ACHN (cell line): ENCODE measurements around the gene JMJD1C.
"Not testable (repeated sequence)": the region's sequence is repeated elsewhere in the genome, so short reads cannot be mapped to it uniquely, and the experiment has no call there.

Experiments used
- DNase-seq: peaks from one replicate; pipeline ENCODE4 v3.0.0-alpha.2; 2015
- in situ Hi-C: cut with HindIII; loops from 2 replicates; pipeline ENCODE4 v1.10.0; 2017; ENCODE audit warnings: low sequenced_read_pairs, low pct_ligation_motif_present, low pct_unique_long_range_greater_than_20kb

Gene JMJD1C

GRCh38 chr10:63337455-63338251, 128.1 kb downstream of the JMJD1C start:
- DNase-seq = no peak
- in situ Hi-C loops = no loop called here

DNA sequence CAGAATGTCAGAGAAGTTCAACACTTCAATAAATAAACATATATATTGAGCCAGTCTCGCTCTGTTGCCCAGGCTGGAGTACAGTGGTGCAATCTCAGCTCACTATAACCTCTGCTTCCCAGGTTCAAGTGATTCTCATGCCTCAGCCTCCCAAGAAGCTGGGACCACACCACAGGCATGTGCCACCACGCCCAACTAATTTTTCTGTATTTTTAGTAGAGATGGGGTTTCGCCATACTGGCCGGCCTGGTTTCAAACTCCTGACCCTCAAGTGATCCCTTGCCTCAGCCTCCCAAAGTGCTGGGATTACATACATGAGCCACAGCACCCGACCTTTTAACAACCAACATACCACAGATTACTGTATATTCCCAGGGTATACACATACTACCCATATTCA, 134.2 kb downstream of the JMJD1C start:
- in situ Hi-C loops = no loop called here
- no peak for DNase-seq

DNA sequence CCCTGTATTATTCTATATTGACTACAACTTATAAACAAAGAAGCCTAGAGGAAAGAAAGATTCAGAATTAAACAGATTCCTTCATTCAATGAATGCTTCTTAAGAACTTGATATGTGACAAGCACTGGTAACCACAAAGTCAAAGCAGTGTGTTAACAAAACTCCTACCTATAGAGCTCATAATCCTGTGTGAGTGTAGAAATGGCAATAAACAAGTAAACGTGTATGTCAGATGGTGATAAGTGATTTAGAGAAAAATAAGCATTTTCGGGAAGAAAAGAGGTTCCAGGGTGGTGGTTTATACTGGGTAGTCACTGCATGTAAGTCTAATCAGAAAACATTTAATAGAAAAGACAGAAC, 141.3 kb downstream of the JMJD1C start:
- in situ Hi-C loops = no loop called here
- DNase-seq = no peak

DNA sequence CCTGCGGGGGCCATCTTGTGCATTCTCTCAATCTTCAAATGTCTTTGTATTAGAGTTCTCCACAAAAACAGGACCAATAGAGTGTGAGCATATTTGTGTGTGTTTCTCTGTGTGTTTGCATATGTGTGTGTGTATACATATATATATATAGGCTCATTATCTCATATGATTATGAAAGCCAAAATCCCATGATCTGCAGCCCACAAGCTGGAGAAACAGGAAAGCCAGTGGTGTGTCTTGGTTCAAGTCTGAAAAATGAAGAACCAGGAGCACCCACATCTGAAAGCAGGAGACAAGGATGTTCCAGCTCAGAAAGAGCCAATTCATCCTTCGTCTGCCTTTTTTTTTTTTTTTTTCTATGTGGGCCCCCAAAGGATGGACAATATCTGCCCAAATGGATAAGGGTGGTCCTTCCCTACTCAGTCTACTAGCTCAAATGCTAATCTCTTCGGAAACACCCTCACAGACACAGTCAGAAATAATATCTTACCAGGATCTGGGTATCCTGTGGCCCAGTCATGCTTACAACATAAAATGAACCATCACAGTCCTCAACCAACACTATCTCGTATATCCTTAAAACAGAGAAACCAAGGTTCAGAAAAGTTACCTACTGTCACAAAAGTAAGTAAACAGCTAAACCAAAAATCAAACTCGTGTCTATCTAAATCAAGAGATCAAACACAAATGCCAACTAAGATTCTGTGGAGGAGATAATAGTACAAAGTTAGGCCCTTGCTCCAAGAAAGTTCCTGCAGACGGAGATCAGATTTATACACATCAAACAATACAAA, 141.9 kb downstream of the JMJD1C start:
- no peak for DNase-seq
- in situ Hi-C loops = no loop called here

DNA sequence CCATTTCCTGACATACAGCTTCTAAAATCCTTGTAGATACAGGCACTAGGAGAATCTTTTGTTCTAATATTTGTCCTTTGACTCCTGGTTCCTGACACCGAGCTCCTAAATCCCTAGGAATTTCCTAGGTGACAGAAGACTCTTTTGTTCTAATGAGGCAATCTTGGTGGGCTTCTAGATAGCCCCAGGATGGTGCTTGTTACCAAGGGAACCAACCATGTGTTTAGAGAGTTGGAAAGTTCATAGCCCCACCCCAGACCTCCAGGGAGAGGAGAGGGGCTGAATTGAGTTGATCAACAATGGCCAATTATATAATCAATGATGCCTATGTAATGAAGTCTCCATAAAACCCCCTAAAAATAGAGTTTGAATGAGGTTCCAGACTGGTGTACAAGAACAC, 145.1 kb downstream of the JMJD1C start:
- no peak for DNase-seq
- in situ Hi-C loops = no loop called here

- in situ Hi-C loops = no loop called here
- no peak for DNase-seq
Observed at GRCh38 chr10:63319231-63319630, 146.5 kb downstream of the JMJD1C start.

DNA sequence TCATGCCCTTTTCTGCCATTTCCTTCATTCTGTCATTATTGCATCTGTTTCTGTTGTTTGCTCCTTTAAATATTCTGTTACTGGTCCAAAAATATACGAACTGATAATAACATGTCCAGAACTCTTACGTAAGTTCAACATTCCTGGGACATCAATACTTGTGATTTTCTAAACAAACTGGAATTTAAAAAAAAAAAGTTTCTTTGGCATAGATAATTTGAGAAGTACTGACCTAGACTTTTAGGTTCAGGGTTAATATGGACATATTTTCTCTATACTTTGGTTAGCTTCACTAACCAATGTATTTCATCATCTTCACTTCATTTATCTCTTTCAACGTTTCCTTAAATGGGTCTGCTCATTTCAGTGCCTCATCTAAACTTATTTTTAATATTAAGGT, 147.3 kb downstream of the JMJD1C start:
- in situ Hi-C loops = no loop called here
- DNase-seq = no peak

DNA sequence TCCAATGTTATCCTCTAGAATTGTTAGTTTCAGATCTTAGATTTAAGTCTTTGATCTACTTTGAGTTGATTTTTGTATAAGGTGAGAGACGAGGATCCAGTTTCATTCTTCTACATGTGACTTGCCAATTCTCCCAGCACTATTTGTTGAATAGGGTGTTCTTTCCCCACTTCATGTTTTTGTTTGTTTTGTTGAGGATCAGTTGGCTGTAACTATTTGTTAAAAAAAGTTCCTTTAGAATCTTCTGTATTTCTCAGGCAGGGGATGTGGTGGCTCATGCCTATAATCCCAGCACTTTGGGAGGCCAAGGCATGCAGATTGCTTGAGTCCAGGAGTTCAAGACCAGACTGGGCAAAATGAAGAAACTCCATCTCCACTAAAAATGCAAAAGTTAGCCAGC, 151.8 kb downstream of the JMJD1C start:
- DNase-seq = no peak
- in situ Hi-C loops = no loop called here

DNA sequence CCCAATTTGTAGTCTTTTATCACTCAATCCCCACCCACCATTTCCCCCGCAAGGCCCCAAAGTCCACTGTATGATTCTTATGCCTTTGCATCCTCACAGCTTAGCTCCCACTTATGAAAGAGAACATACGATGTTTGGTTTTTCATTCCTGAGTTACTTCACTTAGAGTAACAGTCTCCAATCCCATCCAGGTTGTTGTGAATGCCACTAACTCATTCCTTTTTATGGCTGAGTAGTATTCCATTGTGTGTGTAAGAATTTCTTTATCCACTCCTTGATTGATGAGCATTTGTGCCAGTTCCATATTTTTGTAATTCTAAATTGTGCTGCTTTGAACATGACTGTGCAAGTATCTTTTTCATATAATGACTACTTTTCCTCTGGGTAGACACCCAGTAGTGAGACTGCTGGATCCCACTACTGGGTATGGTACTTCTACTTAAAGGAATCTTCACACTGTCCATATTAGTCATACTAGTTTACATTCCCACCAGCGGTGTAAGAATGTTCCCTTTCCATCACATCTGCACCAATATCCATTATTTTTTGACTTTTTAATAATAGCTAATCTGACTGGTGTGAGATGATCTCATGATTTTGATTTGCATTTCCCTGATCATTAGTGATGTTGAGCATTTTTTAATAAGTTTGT, 152.6 kb downstream of the JMJD1C start:
- no peak for DNase-seq
- in situ Hi-C loops = no loop called here

- DNase-seq = no peak
- in situ Hi-C loops = no loop called here
Observed at GRCh38 chr10:63308628-63309027, 157.1 kb downstream of the JMJD1C start.

DNA sequence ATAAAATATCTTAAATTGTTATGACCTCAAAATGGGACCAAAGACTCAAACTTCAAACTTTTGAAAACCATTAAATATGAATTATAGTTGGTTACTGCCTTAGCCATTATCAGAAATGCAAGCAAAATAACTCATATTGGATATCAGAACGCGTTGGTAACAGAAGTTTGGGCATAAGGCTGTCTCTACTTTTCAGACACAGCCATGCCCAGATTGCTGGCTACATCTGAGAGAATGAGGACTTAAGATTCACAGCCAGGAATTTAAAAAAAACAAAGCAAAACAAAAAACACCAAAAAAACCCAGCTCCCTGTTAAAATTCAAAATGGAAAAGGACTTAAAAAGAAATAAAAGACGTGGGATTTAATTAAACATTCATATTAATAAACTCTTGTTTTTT, 161.6 kb downstream of the JMJD1C start:
- DNase-seq = no peak
- in situ Hi-C loops = no loop called here

- in situ Hi-C loops = no loop called here
- no peak for DNase-seq
Observed at GRCh38 chr10:63300801-63301200, 165.0 kb downstream of the JMJD1C start.

DNA sequence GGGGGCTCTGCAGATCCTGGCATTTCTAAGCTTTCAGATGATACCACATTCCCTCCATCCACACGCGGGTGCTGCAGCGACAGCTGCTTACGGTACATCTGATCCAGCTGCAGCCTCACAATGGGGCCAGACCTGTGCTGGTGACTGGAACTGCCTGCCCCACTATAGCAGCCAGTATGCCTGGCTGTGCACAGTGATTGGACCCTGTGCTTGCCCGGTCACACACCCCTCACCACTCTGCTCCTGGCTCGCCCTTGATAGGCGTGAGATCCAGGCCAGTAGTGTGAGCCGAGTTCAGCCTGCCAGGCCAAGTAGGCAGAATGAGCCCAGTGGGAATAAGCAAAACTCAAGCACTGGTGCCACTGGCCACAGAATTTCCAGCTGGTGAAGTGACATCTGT, 167.8 kb downstream of the JMJD1C start:
- DNase-seq = no peak
- in situ Hi-C loops = no loop called here

- in situ Hi-C loops = no loop called here
- DNase-seq = no peak
Observed at GRCh38 chr10:63294781-63295180, 171.0 kb downstream of the JMJD1C start.

GRCh38 chr10:63292847-63293246, 172.9 kb downstream of the JMJD1C start:
- in situ Hi-C loops, DNase-seq: not testable (repeated sequence)

- no peak for DNase-seq
- in situ Hi-C loops = no loop called here
Observed at GRCh38 chr10:63288170-63288569, 177.6 kb downstream of the JMJD1C start.

- no peak for DNase-seq
- in situ Hi-C loops = no loop called here
Observed at GRCh38 chr10:63286754-63287264, 179.0 kb downstream of the JMJD1C start.

DNA sequence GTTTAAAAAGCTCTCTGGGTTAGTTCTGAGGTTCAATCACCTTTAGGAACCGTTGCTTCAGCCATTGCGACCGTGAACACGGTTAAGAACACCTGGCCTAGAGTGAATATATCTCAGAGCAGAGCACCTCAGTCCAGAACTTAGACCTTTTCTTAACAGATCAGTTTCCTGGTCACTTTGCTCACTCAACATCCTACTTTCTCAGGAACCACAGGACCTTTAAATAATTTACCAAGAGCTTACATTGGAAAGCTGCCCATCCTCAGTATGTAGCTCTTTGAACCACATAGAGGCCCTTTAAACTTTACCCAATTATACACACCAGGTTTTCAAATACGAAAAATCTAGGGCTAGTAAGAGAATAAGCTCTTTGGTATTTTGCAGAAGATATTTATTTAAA, 179.4 kb downstream of the JMJD1C start:
- in situ Hi-C loops = no loop called here
- DNase-seq = peak; percentile 70

GRCh38 chr10:63283901-63284300, 181.9 kb downstream of the JMJD1C start:
- in situ Hi-C loops, DNase-seq: not testable (repeated sequence)
